HG03196 (cell line): ENCODE data around the gene HEXIM2.
"Not testable (repeated sequence)": the region's sequence is repeated elsewhere in the genome, so short reads cannot be mapped to it uniquely, and the experiment has no call there.

Experiments used
- ATAC-seq: cut with Tn5 transposase; IDR thresholded peaks from one replicate; pipeline ENCODE4 v1.9.1; 2021; ENCODE audit not compliant: unreplicated experiment

HEXIM2 gene, protein sequence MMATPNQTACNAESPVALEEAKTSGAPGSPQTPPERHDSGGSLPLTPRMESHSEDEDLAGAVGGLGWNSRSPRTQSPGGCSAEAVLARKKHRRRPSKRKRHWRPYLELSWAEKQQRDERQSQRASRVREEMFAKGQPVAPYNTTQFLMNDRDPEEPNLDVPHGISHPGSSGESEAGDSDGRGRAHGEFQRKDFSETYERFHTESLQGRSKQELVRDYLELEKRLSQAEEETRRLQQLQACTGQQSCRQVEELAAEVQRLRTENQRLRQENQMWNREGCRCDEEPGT

GRCh38 chr17:45161288-45162024 is at the start of gene HEXIM2:
Gene HEXIM2, plus strand, starts transcription at chr17:45161875. Its CDS starts 919 bp downstream, at chr17:45162794.
- peak; percentile 88 for ATAC-seq

- ATAC-seq = no peak
Observed at GRCh38 chr17:45112559-45113423, 48.9 kb upstream of the HEXIM2 start.

DNA sequence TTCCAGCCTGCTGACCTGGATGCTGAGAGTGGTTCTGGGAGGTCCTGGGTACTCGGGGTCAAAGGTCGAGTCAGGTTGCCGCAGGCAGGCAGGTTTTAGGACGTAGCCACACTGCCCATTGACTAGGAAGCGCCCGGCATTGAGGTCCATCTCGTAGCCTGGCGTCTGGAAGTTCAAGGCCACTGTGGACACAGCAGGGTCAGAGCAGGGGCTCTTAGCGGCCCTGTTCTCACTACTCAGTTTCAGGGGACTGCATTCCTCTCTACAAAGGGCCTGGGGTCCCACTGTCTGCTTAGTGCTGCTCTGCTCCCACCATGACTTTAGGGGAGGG is 48.3 kb upstream of the HEXIM2 start:
- ATAC-seq = no peak

DNA sequence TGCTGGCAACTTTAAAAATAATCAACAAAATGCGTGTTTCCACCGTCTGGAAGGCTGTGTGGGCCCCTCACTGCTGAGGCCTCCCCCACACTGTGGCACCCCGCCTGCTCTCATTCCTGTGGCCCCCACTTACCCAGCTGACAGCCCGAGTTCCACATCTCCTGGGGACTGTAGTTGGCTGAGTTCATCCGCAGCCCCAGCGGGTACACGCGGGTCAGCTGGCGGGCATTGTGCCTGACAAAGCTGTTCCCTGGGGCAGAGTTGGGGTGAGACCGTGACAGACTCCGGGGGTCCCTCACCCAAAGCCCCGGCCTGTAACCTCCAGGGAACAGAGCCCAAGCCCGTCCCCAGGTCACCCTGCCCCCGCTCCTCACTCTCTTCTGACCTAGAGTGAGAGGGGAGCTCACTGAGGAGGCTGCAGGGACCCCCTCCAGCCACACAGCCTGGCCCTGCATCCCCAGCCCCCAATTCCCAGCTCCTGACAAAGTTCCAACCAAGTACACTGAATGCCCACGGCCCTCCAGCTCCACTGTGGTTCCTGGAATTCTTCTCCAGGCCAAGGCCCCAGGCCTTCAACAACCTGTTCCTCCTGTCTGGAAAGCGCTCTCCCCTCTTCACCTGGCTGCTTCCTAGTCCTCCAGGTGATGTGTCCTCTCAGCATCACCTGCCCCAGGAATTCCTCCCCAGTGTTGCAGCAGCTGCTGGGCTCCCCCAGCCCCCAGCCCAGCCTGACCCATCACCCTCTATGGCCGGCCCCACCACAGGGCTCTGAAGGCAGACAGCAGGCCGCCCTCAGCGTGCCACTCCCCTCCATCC is 47.4 kb upstream of the HEXIM2 start:
- no peak for ATAC-seq

DNA sequence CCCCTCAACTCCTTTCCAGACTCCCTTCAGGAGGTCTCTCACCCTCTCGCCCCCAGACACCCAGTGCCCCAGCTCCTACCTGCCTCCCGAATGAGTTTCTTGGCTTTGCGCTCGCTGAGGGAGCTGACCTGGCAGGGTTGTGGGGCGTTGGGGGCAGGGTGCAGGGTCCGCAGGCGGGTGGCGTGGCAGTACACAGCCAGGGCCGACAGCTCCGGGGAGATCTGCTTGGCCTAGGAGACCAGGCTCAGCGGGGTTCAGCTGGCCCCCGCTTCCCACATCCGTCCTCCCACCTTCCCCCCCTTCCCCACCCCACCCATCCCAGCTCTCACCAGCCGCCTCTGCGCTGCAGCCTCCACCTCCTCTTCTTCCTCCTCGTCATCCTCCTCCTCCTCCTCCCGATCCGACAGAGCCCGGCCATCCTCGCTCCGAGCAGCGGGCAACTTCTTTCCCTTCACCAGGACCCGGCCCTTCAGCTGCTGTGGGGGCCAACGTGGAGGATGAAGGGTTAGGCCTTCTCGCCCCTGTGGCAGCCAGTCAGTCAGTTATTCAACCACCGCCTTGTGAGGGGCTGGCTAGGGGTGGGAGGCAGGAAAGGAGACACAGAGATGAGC is 46.6 kb upstream of the HEXIM2 start:
- no peak for ATAC-seq

GRCh38 chr17:45115871-45116270 is 45.8 kb upstream of the HEXIM2 start:
- ATAC-seq = no peak

- ATAC-seq = no peak
Observed at GRCh38 chr17:45116434-45117016, 45.1 kb upstream of the HEXIM2 start.

DNA sequence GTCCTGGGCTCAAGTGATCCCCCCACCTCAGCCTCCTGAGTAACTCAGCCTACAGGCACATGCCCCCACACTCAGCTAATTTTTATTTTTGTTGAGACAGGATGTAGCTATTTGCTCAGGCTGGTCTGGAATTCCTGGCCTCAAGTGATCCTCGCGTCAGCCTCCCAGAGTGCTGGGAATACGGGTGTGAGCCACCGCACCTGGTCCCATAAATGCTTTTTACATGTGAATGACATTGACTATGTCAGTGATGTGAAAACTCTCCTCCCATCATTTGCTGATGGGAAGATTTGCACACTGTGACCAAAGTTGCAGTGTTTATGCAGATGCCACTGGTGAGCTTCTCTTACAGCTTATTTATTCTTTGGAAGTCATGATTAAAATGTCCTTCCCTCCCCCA is 44.3 kb upstream of the HEXIM2 start:
- ATAC-seq = no peak

- no peak for ATAC-seq
Observed at GRCh38 chr17:45117848-45118646, 43.6 kb upstream of the HEXIM2 start.

GRCh38 chr17:45118691-45119090 is 43.0 kb upstream of the HEXIM2 start:
- no peak for ATAC-seq

DNA sequence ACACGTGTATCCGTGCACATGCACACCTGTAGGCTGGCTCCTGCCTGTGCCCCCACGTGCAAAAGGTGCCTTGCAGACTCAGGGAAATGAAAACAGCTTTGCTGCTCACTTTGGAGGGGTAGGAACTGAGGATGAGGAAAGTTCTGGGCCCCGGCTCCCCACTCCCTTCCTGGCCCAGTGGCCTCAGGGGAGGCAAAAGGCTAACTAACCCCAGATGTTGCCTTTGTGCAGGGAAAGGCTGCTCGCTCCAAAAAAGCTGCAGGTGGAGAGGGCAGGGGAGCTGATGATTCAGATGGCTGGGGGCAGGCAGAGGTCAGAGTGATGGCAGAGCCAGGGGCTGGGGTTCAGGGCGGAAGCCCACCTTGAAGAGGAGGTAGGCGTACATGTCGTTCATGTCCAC is 41.7 kb upstream of the HEXIM2 start:
- ATAC-seq = no peak

GRCh38 chr17:45120558-45120957 is 41.1 kb upstream of the HEXIM2 start:
- ATAC-seq = no peak

GRCh38 chr17:45121055-45121454 is 40.6 kb upstream of the HEXIM2 start:
- ATAC-seq = no peak

GRCh38 chr17:45123076-45123770 is 38.5 kb upstream of the HEXIM2 start:
- no peak for ATAC-seq

- ATAC-seq = no peak
Observed at GRCh38 chr17:45123930-45124796, 37.5 kb upstream of the HEXIM2 start.

- ATAC-seq = not testable (repeated sequence)
Observed at GRCh38 chr17:45124797-45125122, 36.9 kb upstream of the HEXIM2 start.

GRCh38 chr17:45125509-45125908 is 36.2 kb upstream of the HEXIM2 start:
- no peak for ATAC-seq

DNA sequence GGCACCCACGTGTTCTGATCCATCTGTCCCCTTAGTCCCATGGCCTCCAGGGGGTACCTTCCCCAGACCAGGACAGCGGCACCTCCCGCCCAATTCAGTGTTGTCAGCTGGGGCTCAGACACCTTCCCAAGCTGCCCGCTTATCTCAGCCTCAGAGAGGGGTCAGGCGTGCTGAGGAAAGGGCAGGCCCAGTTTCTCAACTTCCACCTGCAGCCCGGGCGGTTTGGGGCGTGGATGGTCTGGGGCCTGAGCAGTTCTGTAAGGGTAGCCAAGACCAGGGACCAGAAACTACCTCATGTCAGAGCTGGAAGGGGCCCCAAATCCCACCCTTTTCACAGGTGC is 34.5 kb upstream of the HEXIM2 start:
- ATAC-seq = no peak
